SU-DHL-6 (cell line): Measurements from ENCODE around the gene SPINT1.

Source experiments
- H2AFZ ChIP-seq: fragments of 200-600 bp; sonication (generic); 2 replicates; pipeline ENCODE4 v1.6.1; 2014; ENCODE audit warnings: low read depth, mild to moderate bottlenecking, moderate library complexity, mixed read lengths, antibody characterized with exemption, low read length; ENCODE audit not compliant: severe bottlenecking
- H3F3A ChIP-seq: fragments of 200-600 bp; shearing (Covaris generic); 2 replicates; pipeline ENCODE4 v1.6.0; 2016; ENCODE audit warnings: antibody characterized with exemption, mild to moderate bottlenecking; ENCODE audit not compliant: insufficient read depth
- H3K27ac ChIP-seq: fragments of 200-600 bp; sonication (generic); 2 replicates; pipeline ENCODE4 v1.5.1; 2016; ENCODE audit warnings: low read depth, mild to moderate bottlenecking, low read length, moderate library complexity, mixed read lengths
- H3K27me3 ChIP-seq: fragments of 200-600 bp; sonication (generic), shearing (Covaris generic); 2 replicates; pipeline ENCODE4 v1.6.0; 2014; ENCODE audit warnings: mild to moderate bottlenecking, low read length
- H3K36me3 ChIP-seq: fragments of 200-600 bp; sonication (generic); 2 replicates; pipeline ENCODE4 v1.6.1; 2014; ENCODE audit warnings: mild to moderate bottlenecking, low read length, mixed read lengths
- H3K4me2 ChIP-seq: fragments of 300-600, 200-600 bp; shearing (Covaris generic), sonication (generic); 2 replicates; pipeline ENCODE4 v1.6.0; 2014; ENCODE audit warnings: low read length, low read depth, mild to moderate bottlenecking; ENCODE audit not compliant: poor library complexity, severe bottlenecking
- H3K4me3 ChIP-seq: fragments of 200-600 bp; sonication (generic); 2 replicates; pipeline ENCODE4 v1.5.1; 2014; ENCODE audit warnings: antibody characterized with exemption, low read length, mild to moderate bottlenecking, mixed read lengths; ENCODE audit not compliant: insufficient read depth, poor library complexity, severe bottlenecking
- H3K79me2 ChIP-seq: fragments of 200-600 bp; sonication (generic); 2 replicates; pipeline ENCODE4 v1.6.1; 2014; ENCODE audit warnings: mild to moderate bottlenecking, low read length, moderate library complexity; ENCODE audit not compliant: insufficient read depth
- H3K9ac ChIP-seq: fragments of 200-600 bp; sonication (generic); 2 replicates; pipeline ENCODE4 v1.7.0; 2014; ENCODE audit warnings: mild to moderate bottlenecking, low read length
- H3K9me2 ChIP-seq: fragments of 200-600 bp; sonication (generic); replicated peaks from 2 replicates; pipeline ENCODE4 v1.6.1; 2014; ENCODE audit warnings: low read length; ENCODE audit not compliant: insufficient read depth
- H3K9me3 ChIP-seq: fragments of 200-600 bp; sonication (generic); 2 replicates; pipeline ENCODE4 v1.6.1; 2014; ENCODE audit warnings: low read length, mixed read lengths; ENCODE audit not compliant: insufficient read depth
- H4K20me1 ChIP-seq: fragments of 200-600 bp; sonication (generic); 2 replicates; pipeline ENCODE4 v1.6.1; 2014; ENCODE audit warnings: low read depth, mild to moderate bottlenecking, antibody characterized with exemption, low read length, moderate library complexity, mixed read lengths
- CTCF ChIP-seq: fragments of 200-600 bp; sonication (generic); IDR thresholded peaks from one replicate; pipeline ENCODE4 v1.5.1; 2017; ENCODE audit warnings: antibody characterized with exemption, mild to moderate bottlenecking, low read length, moderate library complexity; ENCODE audit not compliant: insufficient read depth, poor library complexity, severe bottlenecking
- EZH2phosphoT487 ChIP-seq: fragments of 200-600 bp; sonication (generic), shearing (Covaris generic); conservative IDR thresholded peaks from 2 replicates; pipeline ENCODE4 v1.6.1; 2018; ENCODE audit warnings: mild to moderate bottlenecking, antibody characterized with exemption, low read length, moderate library complexity, mixed read lengths

The SPINT1 gene

GRCh38 chr15:40807028-40807887 lies 36.6 kb upstream of the SPINT1 start, which contains the start of the genes DNAJC17 and ZFYVE19:
Gene DNAJC17, minus strand, starts transcription at chr15:40807473. Its CDS starts 27 bp downstream, at chr15:40807446.
Gene ZFYVE19, plus strand, starts transcription at chr15:40807089. Its CDS starts 501 bp downstream, at chr15:40807590.
- no peaks in the 10 kb centered on the region for H3F3A ChIP-seq
- H3K9me3 ChIP-seq, result no peaks in the 10 kb centered on the region
- no peaks in the 10 kb centered on the region for H3K27me3 ChIP-seq
- H3K36me3 ChIP-seq, result no peaks in the 10 kb centered on the region
- no peaks in the 10 kb centered on the region for H4K20me1 ChIP-seq
- TF ChIP-seq EZH2phosphoT487 (no peak), CTCF (no peak)
- H3K27ac ChIP-seq, result peak within 1 kb of the TSS; percentile 90
- H3K4me2 ChIP-seq, result peak within 1 kb of the TSS; percentile 96
- H3K79me2 ChIP-seq, result peaks cover 42% of the 10 kb centered on the region
- H3K4me3 ChIP-seq, result peak within 1 kb of the TSS; percentile 95
- no peaks in the 10 kb centered on the region for H3K9me2 ChIP-seq
- peak within 1 kb of the TSS; percentile 99 for H2AFZ ChIP-seq
- peak within 1 kb of the TSS; percentile 98 for H3K9ac ChIP-seq

GRCh38 chr15:40807888-40808461 lies 35.9 kb upstream of the SPINT1 start:
- TF ChIP-seq CTCF (no peak), EZH2phosphoT487 (no peak)
- peaks cover 35% of the 10 kb centered on the region for H3K79me2 ChIP-seq
- no peaks in the 10 kb centered on the region for H4K20me1 ChIP-seq
- peak overlapping the region; percentile 59 for H2AFZ ChIP-seq
- H3K9me2 ChIP-seq, result no peaks in the 10 kb centered on the region
- H3K36me3 ChIP-seq, result no peaks in the 10 kb centered on the region
- H3K4me3 ChIP-seq, result peak overlapping the region; percentile 95
- H3K27ac ChIP-seq, result no peak overlapping the region
- H3K9ac ChIP-seq, result peak overlapping the region; percentile 98
- H3K4me2 ChIP-seq, result peak overlapping the region; percentile 80
- H3K27me3 ChIP-seq, result no peaks in the 10 kb centered on the region
- H3K9me3 ChIP-seq, result no peaks in the 10 kb centered on the region
- no peaks in the 10 kb centered on the region for H3F3A ChIP-seq

GRCh38 chr15:40808861-40809450 lies 34.9 kb upstream of the SPINT1 start:
- Histone ChIP-seq H3K4me3 (no peak overlapping the region), H2AFZ (no peak overlapping the region), H3K79me2 (peaks cover 25% of the 10 kb centered on the region), H3K36me3 (no peaks in the 10 kb centered on the region), H3K9me2 (no peaks in the 10 kb centered on the region), H3K4me2 (peak overlapping the region; percentile 80), H3K27ac (no peak overlapping the region), H3K9ac (0 out of 2 replicates have a peak overlapping the region, but pooled peaks have one; percentile 98), H3F3A (no peaks in the 10 kb centered on the region), H3K9me3 (no peaks in the 10 kb centered on the region), H3K27me3 (no peaks in the 10 kb centered on the region), H4K20me1 (no peaks in the 10 kb centered on the region)
- no peak for TF ChIP-seq CTCF
- TF ChIP-seq EZH2phosphoT487, result no peak
